ENCODE measurements around the gene LOXL3. TPM values are rescaled to one million over a fixed set of nuclear protein-coding genes. Genes with fewer than 3 reads are reported as not detected.

LOXL3 gene
- total RNA-seq, 1 experiment from 2014 or later = 29.0 TPM

- peaks cover 96% of the 10 kb centered on the region for H3K27me3 Mint-ChIP-seq (ENCODE audit: low read depth)
- Histone ChIP-seq H3K4ac (ENCODE audit: low read depth, low read length) (no peak overlapping the region), H3K4me2 (ENCODE audit: insufficient read depth, insufficient read length, low read length) (peak overlapping the region; percentile 49), H3K9ac (ENCODE audit: extremely low read depth, insufficient read length, low read length) (no peak overlapping the region), H4K91ac (ENCODE audit: insufficient read length, low read depth, low read length) (no peak overlapping the region), H3K14ac (ENCODE audit: insufficient read depth, low read length) (no peak overlapping the region), H2BK20ac (ENCODE audit: low read depth, low read length, poor library complexity, severe bottlenecking) (no peak overlapping the region), H3K27me3 (ENCODE audit: insufficient read depth, low read length) (peaks cover 83% of the 10 kb centered on the region), H3K56ac (ENCODE audit: insufficient read length, low read depth, low read length) (no peak overlapping the region), H3K23ac (ENCODE audit: insufficient read length, low read depth, low read length) (no peak overlapping the region), H2AFZ (ENCODE audit: low read length) (no peak overlapping the region), H3T11ph (ENCODE audit: low read length) (no peak overlapping the region), H3K79me1 (ENCODE audit: insufficient read depth, low read depth, low read length, poor library complexity, severe bottlenecking) (no peaks in the 10 kb centered on the region), H4K20me1 (ENCODE audit: control insufficient read depth, insufficient read depth, insufficient read length) (no peaks in the 10 kb centered on the region), H4K8ac (replicated peaks; ENCODE audit: insufficient read length, low read depth, low read length) (no peak overlapping the region), H3K9me3 (ENCODE audit: control insufficient read depth, low read depth, low read length) (no peaks in the 10 kb centered on the region), H2BK120ac (ENCODE audit: low read depth, low read length, poor library complexity, severe bottlenecking) (no peak overlapping the region), H3K27ac (ENCODE audit: insufficient read length, low read depth, low read length) (no peak overlapping the region), H3K79me2 (ENCODE audit: insufficient read depth, low read length) (no peaks in the 10 kb centered on the region), H3K18ac (ENCODE audit: insufficient read length, low read depth, low read length) (no peak overlapping the region), H2BK15ac (ENCODE audit: low read depth, low read length) (no peak overlapping the region), H2AK5ac (ENCODE audit: insufficient read length, low read length) (no peak overlapping the region), H4K5ac (ENCODE audit: insufficient read length, low read depth, low read length) (no peak overlapping the region), H3K4me1 (ENCODE audit: insufficient read depth, low read length) (no peaks in the 10 kb centered on the region), H2BK5ac (ENCODE audit: insufficient read length, low read length) (no peak overlapping the region), H2BK12ac (ENCODE audit: insufficient read length, low read depth, low read length) (no peak overlapping the region), H3K23me2 (ENCODE audit: insufficient read length, low read depth, low read length, poor library complexity, severe bottlenecking) (peaks cover 19% of the 10 kb centered on the region)
- peak; percentile 54 for DNase-seq
- WGBS (ENCODE audit: extremely low coverage, insufficient read length, low lambda C conversion rate) = no CpG with 5 or more reads among the region's 52 CpGs
- peak overlapping the region; percentile 34 to 74 for H3K4me3 Mint-ChIP-seq
- peaks cover 5 to 8% (median 6%) of the 10 kb centered on the region in 3 experiments; a peak in 6 of 7 replicates for H3K36me3 Mint-ChIP-seq (ENCODE audit: insufficient read depth in 1 of 3, low read depth in 3 of 3)
- H3K27ac Mint-ChIP-seq = no peak overlapping the region
- peaks cover 13 to 17% of the 10 kb centered on the region in 2 experiments for H3K9me3 Mint-ChIP-seq
- no peak for TF ChIP-seq CTCF (conservative IDR thresholded peaks at IDR 0.05)
- H3K4me1 Mint-ChIP-seq = peaks cover 12 to 15% of the 10 kb centered on the region in 2 experiments
These were observed 40.0 kb downstream of the LOXL3 start for GRCh38 chr2:74513605-74514367.

Measured in H9 (cell line).